ENCODE data around the gene CCNT2.
"Not testable (repeated sequence)": the region's sequence is repeated elsewhere in the genome, so short reads cannot be mapped to it uniquely, and the experiment has no call there.

Gene CCNT2

DNA sequence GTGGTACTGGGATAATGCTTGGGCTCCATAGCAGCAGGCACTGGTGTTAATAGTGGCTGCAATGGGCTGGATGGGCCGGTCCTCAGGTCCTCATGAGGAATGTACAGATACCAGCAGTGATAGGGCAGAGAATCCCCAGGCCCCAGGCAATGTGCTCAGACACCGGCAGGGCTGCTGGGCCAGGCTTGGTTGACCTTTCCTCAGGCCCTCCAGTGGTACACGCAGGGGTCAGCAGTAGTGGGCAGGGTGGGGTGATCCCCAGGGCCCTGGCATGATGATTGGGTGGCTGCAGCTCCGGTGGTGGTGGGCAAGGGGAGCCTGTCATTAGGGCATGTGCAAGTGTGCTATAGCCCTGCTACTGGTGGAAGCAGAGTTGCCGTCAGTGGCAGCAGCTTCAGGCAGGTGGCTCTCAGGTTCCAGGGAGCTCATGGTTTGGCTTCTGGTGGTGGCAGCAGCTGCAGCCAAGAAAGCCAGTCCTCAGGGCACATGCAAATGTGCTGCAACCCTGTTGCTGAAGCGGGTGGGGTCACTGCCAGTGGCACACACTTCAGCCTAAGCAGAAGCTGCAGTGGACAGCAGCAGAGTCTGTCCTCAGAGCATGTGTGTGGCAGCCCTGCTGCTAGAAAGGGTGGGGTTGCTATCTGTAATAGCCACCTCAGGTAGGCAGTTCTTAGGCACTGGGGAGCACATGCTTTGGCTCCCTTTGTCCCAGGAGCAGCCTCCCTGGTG is 56.8 kb downstream of the CCNT2 start:
- H2AK5ac ChIP-seq (ENCODE audit: low read length, severe bottlenecking): no peak overlapping the region
- H2BK15ac ChIP-seq (ENCODE audit: low read depth, poor library complexity, severe bottlenecking): no peak overlapping the region
- H3K4me3 ChIP-seq (ENCODE audit: insufficient read depth in 1 of 2, low read depth in 1 of 2, low read length in 2 of 2): peak overlapping the region in 1 of 2 experiments; percentile 4
- H2AFZ ChIP-seq (ENCODE audit: low read depth, low read length): no peak overlapping the region
- no peak for DNase-seq
- no peak overlapping the region for H2BK5ac ChIP-seq (ENCODE audit: low read depth, low read length, poor library complexity, severe bottlenecking)
- H4K91ac ChIP-seq (ENCODE audit: low read length): no peak overlapping the region
- no peak overlapping the region for H3K14ac ChIP-seq (ENCODE audit: low read length in 2 of 2)
- H2BK120ac ChIP-seq (ENCODE audit: low read depth, low read length): no peak overlapping the region
- H3K79me1 ChIP-seq (replicated peaks; ENCODE audit: low read length, poor library complexity, severe bottlenecking): no peaks in the 10 kb centered on the region
- H4K8ac ChIP-seq (ENCODE audit: low read length): no peak overlapping the region
- H3K27me3 ChIP-seq (ENCODE audit: control insufficient read depth in 1 of 2, insufficient read depth in 1 of 2, low read length in 2 of 2): no peaks in the 10 kb centered on the region
- no peaks in the 10 kb centered on the region for H3K36me3 ChIP-seq (ENCODE audit: control insufficient read depth in 1 of 2, insufficient read depth in 2 of 2, low read depth in 1 of 2, low read length in 2 of 2)
- H3K27ac ChIP-seq (ENCODE audit: low read length, poor library complexity, severe bottlenecking): no peak overlapping the region
- H3K4me2 ChIP-seq (ENCODE audit: low read length, poor library complexity, severe bottlenecking): no peak overlapping the region
- peaks cover 30% of the 10 kb centered on the region for H3K9me3 ChIP-seq (ENCODE audit: control insufficient read depth, low read length)
- no peak overlapping the region for H3K18ac ChIP-seq (ENCODE audit: low read depth in 1 of 2, low read length in 2 of 2)
- H3K23ac ChIP-seq (ENCODE audit: low read length in 2 of 2): no peak overlapping the region
- H3K4ac ChIP-seq (ENCODE audit: low read depth in 1 of 2, low read length in 2 of 2): no peak overlapping the region
- H2BK12ac ChIP-seq (ENCODE audit: low read length in 2 of 2): no peak overlapping the region
- no peak overlapping the region for H3K9ac ChIP-seq (ENCODE audit: low read length)
- H3K4me1 ChIP-seq (ENCODE audit: control insufficient read depth, insufficient read depth, low read depth, low read length): no peaks in the 10 kb centered on the region
- WGBS: 85% methylated on average over 6 of the region's 6 CpGs

DNA sequence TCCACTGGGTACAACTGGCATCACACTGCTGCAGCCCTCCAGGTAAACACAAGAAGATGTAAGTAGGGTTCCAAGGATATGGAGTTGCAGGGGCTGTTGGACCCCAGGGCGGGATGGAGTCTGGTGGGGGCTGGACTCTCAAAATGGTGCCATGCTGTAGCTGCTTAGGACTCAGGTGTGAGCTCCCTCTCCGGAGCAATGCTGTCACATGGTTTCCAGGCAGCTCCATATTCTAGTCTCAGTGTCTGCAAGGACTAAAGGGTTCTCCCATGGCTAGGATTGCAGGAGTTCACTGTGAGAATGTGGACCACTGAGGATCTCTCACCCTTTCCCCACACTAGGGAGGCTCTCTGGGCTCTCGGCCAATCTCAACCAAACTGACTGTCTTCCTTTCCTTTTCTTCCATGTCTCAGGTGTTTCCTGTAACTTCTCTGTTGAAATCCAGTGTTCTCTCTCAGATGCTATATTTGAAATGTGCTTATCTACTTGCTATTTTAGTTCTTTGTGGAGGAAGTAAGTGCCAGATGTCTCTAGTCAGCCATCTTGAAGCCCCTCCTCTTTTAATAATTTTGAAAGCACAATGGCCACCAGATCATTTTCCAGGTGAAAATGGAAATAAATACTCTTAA is 57.6 kb downstream of the CCNT2 start:
- H4K91ac ChIP-seq (ENCODE audit: low read length): no peak overlapping the region
- WGBS: 84% methylated on average over 3 of the region's 3 CpGs
- DNase-seq: no peak
- no peak overlapping the region for H2BK5ac ChIP-seq (ENCODE audit: low read depth, low read length, poor library complexity, severe bottlenecking)
- no peak overlapping the region for H3K23ac ChIP-seq (ENCODE audit: low read length in 2 of 2)
- H2AK5ac ChIP-seq (ENCODE audit: low read length, severe bottlenecking): no peak overlapping the region
- H3K4me2 ChIP-seq (ENCODE audit: low read length, poor library complexity, severe bottlenecking): no peak overlapping the region
- H3K9me3 ChIP-seq (ENCODE audit: control insufficient read depth, low read length): peaks cover 30% of the 10 kb centered on the region
- H3K36me3 ChIP-seq (ENCODE audit: control insufficient read depth in 1 of 2, insufficient read depth in 2 of 2, low read depth in 1 of 2, low read length in 2 of 2): no peaks in the 10 kb centered on the region
- H3K9ac ChIP-seq (ENCODE audit: low read length): no peak overlapping the region
- no peak overlapping the region for H3K18ac ChIP-seq (ENCODE audit: low read depth in 1 of 2, low read length in 2 of 2)
- no peak overlapping the region for H4K8ac ChIP-seq (ENCODE audit: low read length)
- no peak overlapping the region for H3K4ac ChIP-seq (ENCODE audit: low read depth in 1 of 2, low read length in 2 of 2)
- no peak overlapping the region for H2BK12ac ChIP-seq (ENCODE audit: low read length in 2 of 2)
- H2AFZ ChIP-seq (ENCODE audit: low read depth, low read length): no peak overlapping the region
- H3K4me3 ChIP-seq (ENCODE audit: insufficient read depth in 1 of 2, low read depth in 1 of 2, low read length in 2 of 2): no peak overlapping the region
- no peak overlapping the region for H3K14ac ChIP-seq (ENCODE audit: low read length in 2 of 2)
- no peak overlapping the region for H2BK15ac ChIP-seq (ENCODE audit: low read depth, poor library complexity, severe bottlenecking)
- no peaks in the 10 kb centered on the region for H3K79me1 ChIP-seq (replicated peaks; ENCODE audit: low read length, poor library complexity, severe bottlenecking)
- no peak overlapping the region for H3K27ac ChIP-seq (ENCODE audit: low read length, poor library complexity, severe bottlenecking)
- no peak overlapping the region for H2BK120ac ChIP-seq (ENCODE audit: low read depth, low read length)
- no peaks in the 10 kb centered on the region for H3K27me3 ChIP-seq (ENCODE audit: control insufficient read depth in 1 of 2, insufficient read depth in 1 of 2, low read length in 2 of 2)
- no peaks in the 10 kb centered on the region for H3K4me1 ChIP-seq (ENCODE audit: control insufficient read depth, insufficient read depth, low read depth, low read length)

DNA sequence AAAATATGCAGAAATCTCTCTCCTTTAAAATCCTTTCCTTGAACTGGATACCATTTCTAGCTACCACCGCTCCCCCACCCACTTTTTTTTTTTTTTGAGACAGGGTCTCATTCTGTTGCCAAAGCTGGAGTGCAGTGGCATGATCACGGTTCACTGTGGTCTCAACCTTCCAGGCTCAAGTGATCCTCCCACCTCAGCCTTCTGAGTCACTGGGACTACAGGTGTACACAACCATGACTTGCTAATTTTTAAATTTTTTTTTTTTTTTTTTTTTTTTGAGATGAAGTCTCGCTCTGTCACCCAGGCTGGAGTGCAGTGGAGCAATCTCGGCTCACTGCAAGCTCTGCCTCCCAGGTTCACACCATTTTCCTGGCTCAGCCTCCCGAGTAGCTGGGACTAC is 58.5 kb downstream of the CCNT2 start:
- H3K4me2 ChIP-seq (ENCODE audit: low read length, poor library complexity, severe bottlenecking); H3K23ac ChIP-seq (ENCODE audit: low read length in 2 of 2); DNase-seq; H4K8ac ChIP-seq (ENCODE audit: low read length); H3K18ac ChIP-seq (ENCODE audit: low read depth in 1 of 2, low read length in 2 of 2); H3K4me3 ChIP-seq (ENCODE audit: insufficient read depth in 1 of 2, low read depth in 1 of 2, low read length in 2 of 2); H2BK120ac ChIP-seq (ENCODE audit: low read depth, low read length); H2BK12ac ChIP-seq (ENCODE audit: low read length in 2 of 2); H3K4ac ChIP-seq (ENCODE audit: low read depth in 1 of 2, low read length in 2 of 2); H3K14ac ChIP-seq (ENCODE audit: low read length in 2 of 2); H2BK5ac ChIP-seq (ENCODE audit: low read depth, low read length, poor library complexity, severe bottlenecking); H3K4me1 ChIP-seq (ENCODE audit: control insufficient read depth, insufficient read depth, low read depth, low read length); H3K36me3 ChIP-seq (ENCODE audit: control insufficient read depth in 1 of 2, insufficient read depth in 2 of 2, low read depth in 1 of 2, low read length in 2 of 2); H4K91ac ChIP-seq (ENCODE audit: low read length); H2BK15ac ChIP-seq (ENCODE audit: low read depth, poor library complexity, severe bottlenecking); H3K9ac ChIP-seq (ENCODE audit: low read length); H3K27ac ChIP-seq (ENCODE audit: low read length, poor library complexity, severe bottlenecking); H2AK5ac ChIP-seq (ENCODE audit: low read length, severe bottlenecking); H2AFZ ChIP-seq (ENCODE audit: low read depth, low read length); H3K27me3 ChIP-seq (ENCODE audit: control insufficient read depth in 1 of 2, insufficient read depth in 1 of 2, low read length in 2 of 2); H3K79me1 ChIP-seq (replicated peaks; ENCODE audit: low read length, poor library complexity, severe bottlenecking): not testable (repeated sequence)
- H3K9me3 ChIP-seq (ENCODE audit: control insufficient read depth, low read length): peaks cover 30% of the 10 kb centered on the region
- over 99% methylated on average over 4 of the region's 5 CpGs for WGBS

DNA sequence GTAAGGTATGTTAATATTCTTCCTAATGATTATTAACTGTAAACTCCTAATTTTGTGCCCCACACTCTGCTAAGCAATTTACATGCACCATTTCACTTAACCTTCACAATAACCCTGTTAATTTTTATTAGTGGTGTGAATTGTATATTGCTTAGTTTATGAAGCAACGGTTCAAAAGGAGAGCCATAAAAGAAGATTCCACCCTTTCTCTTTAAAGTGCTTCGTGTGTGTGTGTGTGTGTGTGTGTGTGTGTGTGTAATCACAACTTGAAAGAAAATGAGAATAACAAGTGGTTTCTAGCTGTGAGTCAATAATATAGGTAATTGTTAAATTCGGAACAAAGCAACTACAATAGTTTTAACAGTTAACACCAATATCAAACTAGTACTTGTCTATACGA is 60.6 kb downstream of the CCNT2 start:
- no peak overlapping the region for H2AK5ac ChIP-seq (ENCODE audit: low read length, severe bottlenecking)
- H2BK15ac ChIP-seq (ENCODE audit: low read depth, poor library complexity, severe bottlenecking): no peak overlapping the region
- H3K4ac ChIP-seq (ENCODE audit: low read depth in 1 of 2, low read length in 2 of 2): no peak overlapping the region
- H3K27ac ChIP-seq (ENCODE audit: low read length, poor library complexity, severe bottlenecking): no peak overlapping the region
- no peak overlapping the region for H3K23ac ChIP-seq (ENCODE audit: low read length in 2 of 2)
- no peak overlapping the region for H3K18ac ChIP-seq (ENCODE audit: low read depth in 1 of 2, low read length in 2 of 2)
- no peak overlapping the region for H2BK12ac ChIP-seq (ENCODE audit: low read length in 2 of 2)
- DNase-seq: no peak
- no peaks in the 10 kb centered on the region for H3K79me1 ChIP-seq (replicated peaks; ENCODE audit: low read length, poor library complexity, severe bottlenecking)
- H3K36me3 ChIP-seq (ENCODE audit: control insufficient read depth in 1 of 2, insufficient read depth in 2 of 2, low read depth in 1 of 2, low read length in 2 of 2): no peaks in the 10 kb centered on the region
- H3K27me3 ChIP-seq (ENCODE audit: control insufficient read depth in 1 of 2, insufficient read depth in 1 of 2, low read length in 2 of 2): no peaks in the 10 kb centered on the region
- H3K4me1 ChIP-seq (ENCODE audit: control insufficient read depth, insufficient read depth, low read depth, low read length): no peaks in the 10 kb centered on the region
- H3K14ac ChIP-seq (ENCODE audit: low read length in 2 of 2): no peak overlapping the region
- H3K4me2 ChIP-seq (ENCODE audit: low read length, poor library complexity, severe bottlenecking): no peak overlapping the region
- H2AFZ ChIP-seq (ENCODE audit: low read depth, low read length): no peak overlapping the region
- H4K91ac ChIP-seq (ENCODE audit: low read length): no peak overlapping the region
- no peak overlapping the region for H3K4me3 ChIP-seq (ENCODE audit: insufficient read depth in 1 of 2, low read depth in 1 of 2, low read length in 2 of 2)
- peaks cover 13% of the 10 kb centered on the region for H3K9me3 ChIP-seq (ENCODE audit: control insufficient read depth, low read length)
- H4K8ac ChIP-seq (ENCODE audit: low read length): no peak overlapping the region
- no peak overlapping the region for H2BK120ac ChIP-seq (ENCODE audit: low read depth, low read length)
- 96% methylated on average over 4 of the region's 4 CpGs for WGBS
- no peak overlapping the region for H3K9ac ChIP-seq (ENCODE audit: low read length)
- H2BK5ac ChIP-seq (ENCODE audit: low read depth, low read length, poor library complexity, severe bottlenecking): no peak overlapping the region
